GM12874 (cell line): ENCODE measurements around the gene ZNF133.
A peak's percentile ranks its signal among the peaks of the same experiment; 100 is the strongest.

ENCODE experiments used
- CTCF ChIP-seq: IDR thresholded peaks from 2 replicates; pipeline ENCODE4 v1.5.1; 2011; ENCODE audit warnings: low read depth, mild to moderate bottlenecking, control low read depth, low read length, moderate library complexity; ENCODE audit not compliant: insufficient read depth

Gene ZNF133

GRCh38 chr20:18289306-18289705 lies 979 bp downstream of the ZNF133 start:
- no peak for TF ChIP-seq CTCF

DNA sequence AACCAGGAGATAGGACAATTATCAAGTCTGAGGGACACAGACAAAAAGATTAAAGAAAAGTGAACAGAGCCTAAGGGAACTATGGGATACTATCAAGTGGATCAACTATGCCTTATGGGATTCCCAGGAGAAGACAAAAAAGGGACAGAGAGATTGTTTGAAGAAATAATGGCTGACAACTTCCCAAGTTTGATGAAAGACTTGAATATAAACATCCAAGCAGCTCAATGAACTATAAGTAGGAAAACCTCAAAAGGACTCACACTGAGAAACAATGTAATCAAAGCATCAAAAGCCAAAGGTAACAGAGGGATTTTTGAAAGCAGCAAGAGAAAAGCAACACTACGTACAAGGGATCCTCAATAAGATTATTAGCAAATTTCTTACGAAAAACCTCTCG lies 11.0 kb downstream of the ZNF133 start:
- TF ChIP-seq CTCF = no peak

GRCh38 chr20:18304618-18305017 lies 16.3 kb downstream of the ZNF133 start:
- TF ChIP-seq CTCF = peak; percentile 18; the same call in 1 of the 2 replicates

- TF ChIP-seq CTCF = no peak
These were observed 19.0 kb downstream of the ZNF133 start for GRCh38 chr20:18307301-18307700.

DNA sequence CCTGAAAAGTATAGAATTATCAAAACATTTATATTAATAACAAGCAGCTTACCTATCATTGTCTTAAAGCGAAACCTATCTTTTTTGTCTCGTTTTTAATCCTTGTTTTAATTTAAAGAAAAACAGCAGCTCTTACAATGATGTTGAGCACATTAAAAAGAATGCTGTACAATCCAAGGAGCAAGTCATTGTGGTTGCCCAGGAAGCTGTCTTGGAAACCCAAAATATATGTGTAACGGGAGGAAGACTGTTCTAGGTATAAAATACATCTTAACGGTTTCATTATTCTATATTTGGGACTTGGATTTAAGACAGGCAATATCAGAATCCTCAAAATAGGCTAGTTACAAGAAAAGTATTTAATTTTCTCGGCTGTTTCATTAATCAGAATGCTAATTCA lies 21.7 kb downstream of the ZNF133 start:
- TF ChIP-seq CTCF = no peak

- TF ChIP-seq CTCF = no peak
These were observed 22.3 kb downstream of the ZNF133 start for GRCh38 chr20:18310592-18310991.

DNA sequence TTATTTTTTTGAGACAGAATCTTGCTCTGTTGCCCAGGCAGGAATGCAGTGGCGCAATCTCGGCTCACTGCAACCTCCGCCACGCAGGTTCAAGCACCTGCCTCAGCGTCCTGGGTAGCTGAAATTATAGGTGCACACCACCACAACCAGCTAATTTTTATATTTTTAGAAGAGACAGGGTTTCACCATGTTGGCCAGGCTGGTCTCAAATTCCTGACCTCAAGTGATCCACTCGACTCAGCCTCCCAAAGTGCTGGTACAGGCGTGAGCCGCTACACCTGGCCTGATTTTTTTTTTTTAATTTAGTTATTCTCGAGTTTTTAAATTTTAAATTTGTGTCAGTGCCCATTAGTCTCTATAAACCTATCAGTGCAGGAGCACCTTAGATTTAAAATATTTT lies 24.4 kb downstream of the ZNF133 start:
- TF ChIP-seq CTCF = no peak

DNA sequence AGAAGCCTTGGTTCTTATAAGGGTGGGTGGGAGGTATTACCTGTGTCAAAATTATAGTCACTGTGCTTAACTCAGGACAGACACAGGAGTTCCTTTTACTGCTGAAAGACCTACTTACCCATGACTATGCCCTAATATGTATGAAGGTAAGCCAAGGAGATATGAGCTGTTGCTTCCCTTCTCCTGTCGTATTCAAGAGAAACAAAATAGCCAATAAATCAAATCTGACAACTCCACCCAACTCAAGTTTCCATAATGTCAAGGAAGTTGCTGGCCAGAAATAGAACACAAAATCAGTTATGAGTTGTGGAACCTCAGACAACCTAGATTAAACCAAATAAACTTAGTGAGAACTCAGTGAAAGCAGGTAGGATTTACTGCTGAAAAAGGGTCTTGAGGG lies 25.1 kb downstream of the ZNF133 start:
- TF ChIP-seq CTCF = no peak
